Glomerular visceral epithelial cell (primary cell): ENCODE measurements around the gene HNRNPU.

Experiments
- DNase-seq: peaks from one replicate; pipeline ENCODE4 v3.0.0-alpha.2; 2016; ENCODE audit errors: extremely low spot score

The HNRNPU gene

GRCh38 chr1:244802556-244803239 lies 61.6 kb downstream of the HNRNPU start:
- no peak for DNase-seq

- no peak for DNase-seq
Measured at GRCh38 chr1:244802041-244802440, 62.3 kb downstream of the HNRNPU start.

- DNase-seq = no peak
Measured at GRCh38 chr1:244801246-244801645, 63.1 kb downstream of the HNRNPU start.

- DNase-seq = no peak
Measured at GRCh38 chr1:244800821-244801220, 63.5 kb downstream of the HNRNPU start.
